Right cardiac atrium (tissue), 5 donors: ENCODE data around the gene EIF2B5. TPM values are rescaled to one million over a fixed set of nuclear protein-coding genes. Genes with fewer than 3 reads are reported as not detected.
A peak's percentile ranks its signal among the peaks of the same experiment; 100 is the strongest.

ENCODE experiments used
- ATAC-seq, 2 donors: fragments of 200-7000 bp; cut with Tn5 transposase; one replicate each; pipeline versions ENCODE4 v1.8.0 to v1.9.1; 2020; ENCODE audit warnings: moderate library complexity in 2 of 2, mild to moderate bottlenecking in 1 of 2
- DNase-seq, 3 donors: peaks; one replicate each; pipeline ENCODE4 v3.0.0-alpha.2; 2020
- H3K27ac ChIP-seq: one replicate; pipeline ENCODE4 v1.5.1; 2013; ENCODE audit warnings: mild to moderate bottlenecking, low read length, control low read depth, moderate library complexity
- H3K27me3 ChIP-seq: one replicate; pipeline ENCODE4 v1.6.1; 2013; ENCODE audit not compliant: control insufficient read depth, insufficient read depth
- H3K4me1 ChIP-seq: one replicate; pipeline ENCODE4 v1.6.1; 2013; ENCODE audit warnings: low read length; ENCODE audit not compliant: control insufficient read depth, insufficient read depth
- H3K4me3 ChIP-seq: one replicate; pipeline ENCODE4 v1.5.1; 2013; ENCODE audit warnings: low read length, control low read depth
- H3K9me3 ChIP-seq: one replicate; pipeline ENCODE4 v1.6.1; 2013; ENCODE audit warnings: low read length; ENCODE audit not compliant: control insufficient read depth
- WGBS: extraction: QIAGEN DNeasy Blood & Tissue Kit; methylation state at CpG from one replicate; pipeline ENCODE4 v1.1.7; 2013; 5-methylcytosine and 5-hydroxymethylcytosine counted together
- intact Hi-C, 4 donors: fragments of 100-400 bp; cut with DNase I; formaldehyde crosslinking; loops; one replicate each; pipeline versions ENCODE4 v1.11.0 to v1.14.0; 2022 to 2023
- polyA plus RNA-seq: library from polyadenylated mRNA; stranded (reverse); fragments of 200-250 nt; gene quantifications from one replicate; pipeline ENCODE4 v1.2.3, GENCODE V29; 2013
- total RNA-seq, 4 donors: library from RNA; stranded (reverse); fragmentation: NEBNext Ultra II Directional; extraction: Animal tissue kit (Norgen Biotek cat#: 25700); gene quantifications; one replicate each; pipeline ENCODE4 v1.2.1, GENCODE V29; 2021
- donor health status: healthy with polysubstance abuse.
- donor health status: DM: no; HTN: yes; CAD: no.
- donor health status: DM: no; HTN: no; CAD: no.
- donor health status: DM: no; HTN: yes; CAD: no; lungs with severe emphysema.
- donor health status: DM: yes; HTN: yes; CAD: no.

EIF2B5 gene
- total and polyA plus RNA-seq, 5 donors = 28.3 to 34.5 (median 32.5) TPM

DNA sequence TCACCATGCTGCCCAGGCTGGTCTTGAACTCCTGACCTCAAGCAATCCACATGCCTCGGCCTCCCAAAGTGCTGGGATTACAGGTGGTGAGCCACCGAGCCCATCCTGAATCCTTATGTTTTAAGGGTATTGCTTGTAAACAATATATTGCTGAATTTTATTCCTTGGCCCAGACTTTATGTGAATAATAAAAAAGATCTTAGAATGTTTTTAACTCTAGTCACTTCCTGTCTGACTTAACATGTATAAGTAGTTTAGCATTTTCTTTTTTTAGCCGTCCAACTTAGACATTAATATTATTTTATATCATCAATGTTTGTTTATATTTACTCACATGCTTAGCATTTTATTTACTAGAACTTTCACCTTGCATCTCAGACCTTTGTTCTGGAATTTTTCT is 9.2 kb upstream of the EIF2B5 start:
- 73% methylated on average over 3 of the region's 3 CpGs for WGBS
- no peak overlapping the region for H3K4me3 ChIP-seq
- no peaks in the 10 kb centered on the region for H3K4me1 ChIP-seq
- no peak for DNase-seq
- H3K27ac ChIP-seq = no peak overlapping the region
- H3K27me3 ChIP-seq = no peaks in the 10 kb centered on the region
- ATAC-seq = no peak
- intact Hi-C loops = no loop called here
- H3K9me3 ChIP-seq = no peaks in the 10 kb centered on the region

DNA sequence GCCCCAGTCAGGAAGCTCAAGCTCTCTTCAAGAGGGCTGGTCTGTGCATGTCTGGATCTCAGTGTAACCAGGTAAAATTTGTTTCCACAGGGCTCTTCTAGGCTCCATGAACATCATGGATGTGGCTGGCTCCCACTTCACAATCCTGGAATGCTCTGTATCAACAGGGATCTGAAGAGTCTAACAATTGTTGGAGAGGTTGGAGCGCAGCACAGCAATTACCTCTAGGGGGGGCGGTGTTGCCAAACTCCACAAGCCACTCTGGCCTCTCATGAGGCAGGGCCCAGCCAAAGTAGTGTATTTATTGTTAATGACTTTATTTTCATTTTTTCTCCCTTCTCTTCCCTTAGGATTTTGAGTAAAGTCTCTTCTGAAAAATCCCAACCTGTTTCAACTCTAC is 6.1 kb upstream of the EIF2B5 start:
- H3K27ac ChIP-seq = no peak overlapping the region
- H3K9me3 ChIP-seq = no peaks in the 10 kb centered on the region
- intact Hi-C loops = no loop called here
- 31% methylated on average over 2 of the region's 2 CpGs for WGBS
- H3K4me1 ChIP-seq = peaks cover 2% of the 10 kb centered on the region
- H3K4me3 ChIP-seq = no peak overlapping the region
- no peaks in the 10 kb centered on the region for H3K27me3 ChIP-seq
- DNase-seq (no peak), ATAC-seq (peak; percentile 23 to 31)

DNA sequence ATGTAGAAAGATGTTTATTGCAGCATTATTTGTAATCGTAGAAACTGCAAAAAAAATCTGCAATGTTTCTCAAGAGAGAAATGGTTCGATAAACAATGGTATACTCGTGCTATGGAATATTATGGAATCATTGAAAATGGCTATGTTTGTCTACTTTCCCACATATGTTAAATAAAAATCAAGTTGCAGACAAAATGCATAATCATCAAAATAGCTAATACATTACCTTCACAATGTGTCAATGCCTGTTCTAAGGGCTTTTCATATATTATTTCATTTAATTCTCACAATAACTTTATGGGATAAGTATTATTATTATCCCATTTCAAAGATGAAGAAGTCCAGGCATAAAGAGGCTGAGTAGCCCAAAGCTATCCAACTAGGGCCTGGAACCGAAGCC is 2.2 kb upstream of the EIF2B5 start:
- Histone ChIP-seq H3K27me3 (no peaks in the 10 kb centered on the region), H3K9me3 (no peaks in the 10 kb centered on the region), H3K4me1 (peaks cover 2% of the 10 kb centered on the region), H3K4me3 (no peak overlapping the region), H3K27ac (no peak overlapping the region)
- 96% methylated on average over 4 of the region's 4 CpGs for WGBS
- intact Hi-C loops = no loop called here
- DNase-seq = no peak
- ATAC-seq = no peak

- peak; percentile 89 to 90 for ATAC-seq
- peak overlapping the region; percentile 53 for H3K4me3 ChIP-seq
- no peaks in the 10 kb centered on the region for H3K9me3 ChIP-seq
- peaks cover 2% of the 10 kb centered on the region for H3K4me1 ChIP-seq
- intact Hi-C loops = no loop called here
- H3K27ac ChIP-seq = peak overlapping the region; percentile 82
- WGBS = 1% methylated on average over 37 of the region's 37 CpGs
- DNase-seq = peak; percentile 91 to 95 (median 93)
- no peaks in the 10 kb centered on the region for H3K27me3 ChIP-seq
These were observed 1.1 kb upstream of the EIF2B5 start for GRCh38 chr3:184133840-184134745.

GRCh38 chr3:184134746-184135148 is 411 bp upstream of the EIF2B5 start:
- ATAC-seq (peak; percentile 7 to 17), DNase-seq (no peak)
- under 1% methylated on average over 21 of the region's 21 CpGs for WGBS
- Histone ChIP-seq H3K4me1 (peaks cover 2% of the 10 kb centered on the region), H3K27ac (peak overlapping the region; percentile 82), H3K4me3 (peak overlapping the region; percentile 53), H3K9me3 (no peaks in the 10 kb centered on the region), H3K27me3 (no peaks in the 10 kb centered on the region)
- intact Hi-C loops = no loop called here

DNA sequence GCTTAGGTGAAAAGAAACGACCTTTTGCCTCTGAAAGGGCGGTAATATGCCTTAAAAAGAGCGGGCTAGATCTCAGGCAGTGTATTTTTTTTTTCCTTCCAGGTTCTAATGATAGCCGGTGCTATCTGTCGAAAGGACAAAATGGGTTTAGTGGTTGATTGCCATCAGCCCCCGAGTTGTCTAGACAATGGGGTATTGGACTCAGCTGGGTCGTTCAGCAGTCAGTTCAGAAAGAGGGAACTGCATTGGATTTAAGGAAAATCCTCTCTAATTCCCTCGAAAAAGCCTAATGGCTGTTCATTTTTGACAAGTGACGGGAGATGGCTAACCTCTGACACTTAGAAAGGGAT is 728 bp downstream of the EIF2B5 start:
- intact Hi-C loops = no loop called here
- WGBS = 2% methylated on average over 9 of the region's 9 CpGs

GRCh38 chr3:184140436-184140835 is 5.3 kb downstream of the EIF2B5 start:
- intact Hi-C loops = loop anchor here in 2 of 4 donors (10.0 kb wide), 2 partner anchors 94 to 104 kb away; partner anchors contain the start of genes ALG3 (in 1 of the 2) and EEF1AKMT4 (in 1 of the 2)
- Histone ChIP-seq H3K27ac (no peak overlapping the region), H3K9me3 (no peaks in the 10 kb centered on the region), H3K4me1 (no peaks in the 10 kb centered on the region), H3K27me3 (no peaks in the 10 kb centered on the region), H3K4me3 (no peak overlapping the region)
- no peak for DNase-seq
- no peak for ATAC-seq
- 86% methylated on average over 10 of the region's 10 CpGs for WGBS

More for the DNA sequence above, 728 bp downstream of the EIF2B5 start:
- ATAC-seq (no peak), DNase-seq (no peak)
- H3K4me1 ChIP-seq = peaks cover 2% of the 10 kb centered on the region
- H3K4me3 ChIP-seq = peak overlapping the region; percentile 53
- no peaks in the 10 kb centered on the region for H3K27me3 ChIP-seq
- no peaks in the 10 kb centered on the region for H3K9me3 ChIP-seq
- H3K27ac ChIP-seq = peak overlapping the region; percentile 82

DNA sequence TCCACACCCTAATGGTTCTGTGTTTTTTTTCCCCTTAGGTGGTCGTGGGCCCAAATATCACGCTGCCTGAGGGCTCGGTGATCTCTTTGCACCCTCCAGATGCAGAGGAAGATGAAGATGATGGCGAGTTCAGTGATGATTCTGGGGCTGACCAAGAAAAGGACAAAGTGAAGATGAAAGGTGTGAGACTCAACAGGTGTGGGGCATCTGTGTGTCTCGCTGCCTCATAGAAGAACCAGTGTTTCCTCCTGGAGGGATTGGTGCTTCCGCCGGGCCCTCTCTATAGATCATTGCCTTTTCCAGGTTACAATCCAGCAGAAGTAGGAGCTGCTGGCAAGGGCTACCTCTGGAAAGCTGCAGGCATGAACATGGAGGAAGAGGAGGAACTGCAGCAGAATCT is 7.0 kb downstream of the EIF2B5 start:
- no peaks in the 10 kb centered on the region for H3K9me3 ChIP-seq
- intact Hi-C loops = loop anchor here in 2 of 4 donors (10.0 kb wide), 2 partner anchors 93 to 103 kb away; partner anchors contain the start of genes ALG3 (in 1 of the 2) and EEF1AKMT4 (in 1 of the 2)
- no peaks in the 10 kb centered on the region for H3K27me3 ChIP-seq
- H3K4me1 ChIP-seq = no peaks in the 10 kb centered on the region
- H3K4me3 ChIP-seq = no peak overlapping the region
- WGBS = 91% methylated on average over 7 of the region's 7 CpGs
- ATAC-seq (no peak), DNase-seq (no peak)
- H3K27ac ChIP-seq = no peak overlapping the region

- 91% methylated on average over 3 of the region's 3 CpGs for WGBS
- Histone ChIP-seq H3K4me1 (no peaks in the 10 kb centered on the region), H3K27me3 (no peaks in the 10 kb centered on the region), H3K4me3 (no peak overlapping the region), H3K9me3 (no peaks in the 10 kb centered on the region), H3K27ac (no peak overlapping the region)
- intact Hi-C loops = loop anchor here in 2 of 4 donors (10.0 kb wide), 2 partner anchors 91 to 101 kb away; partner anchors contain the start of genes ALG3 (in 1 of the 2) and EEF1AKMT4 (in 1 of the 2)
- DNase-seq (no peak), ATAC-seq (no peak)
These were observed 8.2 kb downstream of the EIF2B5 start for GRCh38 chr3:184143327-184143726.

GRCh38 chr3:184144505-184144904 is 9.3 kb downstream of the EIF2B5 start:
- no peaks in the 10 kb centered on the region for H3K27me3 ChIP-seq

GRCh38 chr3:184145111-184145524 is 10.0 kb downstream of the EIF2B5 start:
- intact Hi-C loops = loop anchor here in 2 of 4 donors (5.0 to 10.0 kb wide), 3 partner anchors 42 to 100 kb away; partner anchors contain the start of genes ABCF3 (in 1 of the 2), ALG3 (in 1 of the 2) and EEF1AKMT4 (in 1 of the 2)
- no peak overlapping the region for H3K27ac ChIP-seq
- WGBS = 33% methylated on average over 4 of the region's 4 CpGs

More at GRCh38 chr3:184144505-184144904, 9.3 kb downstream of the EIF2B5 start:
- WGBS = 71% methylated on average over 5 of the region's 5 CpGs
- no peaks in the 10 kb centered on the region for H3K9me3 ChIP-seq
- no peak for DNase-seq
- no peak for ATAC-seq
- intact Hi-C loops = loop anchor here in 2 of 4 donors (10.0 kb wide), 2 partner anchors 90 to 100 kb away; partner anchors contain the start of genes ALG3 (in 1 of the 2) and EEF1AKMT4 (in 1 of the 2)
- H3K4me1 ChIP-seq = no peaks in the 10 kb centered on the region
- H3K27ac ChIP-seq = no peak overlapping the region
- no peak overlapping the region for H3K4me3 ChIP-seq

More at GRCh38 chr3:184145111-184145524, 10.0 kb downstream of the EIF2B5 start:
- ATAC-seq (peak; percentile 58 to 60), DNase-seq (peak; percentile 55 to 87 (median 76))
- H3K4me1 ChIP-seq = no peaks in the 10 kb centered on the region
- no peaks in the 10 kb centered on the region for H3K9me3 ChIP-seq
- H3K4me3 ChIP-seq = no peak overlapping the region
- H3K27me3 ChIP-seq = no peaks in the 10 kb centered on the region
